ENCODE measurements around the gene NLK. TPM values are rescaled to one million over a fixed set of nuclear protein-coding genes. Genes with fewer than 3 reads are reported as not detected.

The NLK gene
- total RNA-seq, 1 experiment from 2014 or later = 12.8 TPM

DNA sequence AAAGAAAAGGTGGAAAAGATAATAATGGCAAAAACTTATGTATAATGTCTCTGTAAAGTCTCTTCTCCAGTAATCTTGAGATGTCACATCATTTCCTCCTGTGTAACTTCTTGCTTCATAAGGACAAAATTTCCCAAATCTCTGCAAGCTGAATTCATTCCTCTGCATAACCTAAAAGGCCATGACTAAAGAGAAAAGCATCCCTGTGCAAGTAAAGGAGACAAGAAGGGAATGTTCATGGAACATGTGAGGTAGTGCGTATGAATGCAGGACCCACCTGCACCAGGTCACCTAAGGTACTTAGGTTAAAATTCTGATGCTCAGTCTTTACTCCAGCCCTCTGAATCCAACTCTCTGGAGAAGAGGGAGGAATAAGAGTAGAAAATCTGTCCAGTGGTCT is 46.9 kb upstream of the NLK start:
- intact Hi-C loops (cut with micrococcal nuclease) = no loop called here
- Histone ChIP-seq H3K27me3 (ENCODE audit: insufficient read depth, low read length) (peaks cover 24% of the 10 kb centered on the region; the same call in 1 of the 2 replicates), H2AFZ (ENCODE audit: low read depth, low read length, poor library complexity, severe bottlenecking) (no peak overlapping the region), H3K79me2 (ENCODE audit: insufficient read depth, low read length) (no peaks in the 10 kb centered on the region), H3K9me2 (ENCODE audit: insufficient read depth) (no peaks in the 10 kb centered on the region), H3K9me3 (ENCODE audit: control insufficient read depth in 1 of 2, insufficient read depth in 1 of 2, low read depth in 1 of 2, low read length in 2 of 2) (no peaks in the 10 kb centered on the region), H4K20me1 (ENCODE audit: insufficient read depth) (no peaks in the 10 kb centered on the region), H3K4me2 (ENCODE audit: low read length) (no peak overlapping the region), H3K36me3 (ENCODE audit: control insufficient read depth in 1 of 2, insufficient read depth in 2 of 2, low read length in 2 of 2) (no peaks in the 10 kb centered on the region), H3K4me3 (replicated peaks in 1 of 2; ENCODE audit: low read depth in 1 of 2, low read length in 2 of 2) (no peak overlapping the region), H3K9ac (ENCODE audit: low read length) (no peak overlapping the region), H3K27ac (ENCODE audit: low read depth, low read length) (no peak overlapping the region), H3K4me1 (ENCODE audit: control insufficient read depth in 1 of 2, insufficient read depth in 2 of 2, low read length in 2 of 2) (peaks cover 0 to 2% of the 10 kb centered on the region in 2 experiments; a peak in 1 of 4 replicates)
- ChIA-PET CTCF (no interaction called here), POLR2A (no interaction called here), RAD21 (ENCODE audit: low non-redundant PET in 1 of 2, low total read pairs in 2 of 2, uncharacterized antibody in 2 of 2, unreplicated experiment in 2 of 2) (no interaction called here)
- DNase-seq (ENCODE audit: low read depth, low spot score) = no peak
- no peak for TF ChIP-seq ZNF274 (IDR thresholded peaks at IDR 0.05; ENCODE audit: low read depth, low read length)
- no peak for TF ChIP-seq POLR2A (IDR thresholded peaks at IDR 0.05; ENCODE audit: borderline replicate concordance, extremely low read depth, insufficient read depth, insufficient read length)
- no peak for TF ChIP-seq EZH2phosphoT487 (IDR thresholded peaks at IDR 0.05; ENCODE audit: borderline replicate concordance)
- TF ChIP-seq ELF1 (IDR thresholded peaks at IDR 0.05; ENCODE audit: borderline replicate concordance, low read depth) = no peak
- no peak for TF ChIP-seq EGR1 (IDR thresholded peaks at IDR 0.05; ENCODE audit: low read depth)
- no peak for TF ChIP-seq POLR2AphosphoS5 (IDR thresholded peaks at IDR 0.05; ENCODE audit: low read depth, low read length)
- TF ChIP-seq, protein P1, sequence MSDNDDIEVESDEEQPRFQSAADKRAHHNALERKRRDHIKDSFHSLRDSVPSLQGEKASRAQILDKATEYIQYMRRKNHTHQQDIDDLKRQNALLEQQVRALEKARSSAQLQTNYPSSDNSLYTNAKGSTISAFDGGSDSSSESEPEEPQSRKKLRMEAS (IDR thresholded peaks at IDR 0.05) = no peak
- no peak for TF ChIP-seq JUND (IDR thresholded peaks at IDR 0.05)
- TF ChIP-seq SRF (IDR thresholded peaks at IDR 0.05; ENCODE audit: low read depth) = no peak
- no peak for TF ChIP-seq SIN3A (IDR thresholded peaks at IDR 0.05; ENCODE audit: low read depth)
- TF ChIP-seq ZFX (IDR thresholded peaks at IDR 0.05) = no peak
- TF ChIP-seq, protein P2, sequence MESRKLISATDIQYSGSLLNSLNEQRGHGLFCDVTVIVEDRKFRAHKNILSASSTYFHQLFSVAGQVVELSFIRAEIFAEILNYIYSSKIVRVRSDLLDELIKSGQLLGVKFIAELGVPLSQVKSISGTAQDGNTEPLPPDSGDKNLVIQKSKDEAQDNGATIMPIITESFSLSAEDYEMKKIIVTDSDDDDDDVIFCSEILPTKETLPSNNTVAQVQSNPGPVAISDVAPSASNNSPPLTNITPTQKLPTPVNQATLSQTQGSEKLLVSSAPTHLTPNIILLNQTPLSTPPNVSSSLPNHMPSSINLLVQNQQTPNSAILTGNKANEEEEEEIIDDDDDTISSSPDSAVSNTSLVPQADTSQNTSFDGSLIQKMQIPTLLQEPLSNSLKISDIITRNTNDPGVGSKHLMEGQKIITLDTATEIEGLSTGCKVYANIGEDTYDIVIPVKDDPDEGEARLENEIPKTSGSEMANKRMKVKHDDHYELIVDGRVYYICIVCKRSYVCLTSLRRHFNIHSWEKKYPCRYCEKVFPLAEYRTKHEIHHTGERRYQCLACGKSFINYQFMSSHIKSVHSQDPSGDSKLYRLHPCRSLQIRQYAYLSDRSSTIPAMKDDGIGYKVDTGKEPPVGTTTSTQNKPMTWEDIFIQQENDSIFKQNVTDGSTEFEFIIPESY (IDR thresholded peaks at IDR 0.05; ENCODE audit: extremely low read depth, insufficient replicate concordance, low read length) = no peak
- TF ChIP-seq SP1 (IDR thresholded peaks at IDR 0.05; ENCODE audit: low read depth) = no peak
- no peak for TF ChIP-seq FOSL1 (IDR thresholded peaks at IDR 0.05; ENCODE audit: low read depth)
- TF ChIP-seq CEBPB (IDR thresholded peaks at IDR 0.05; ENCODE audit: low read depth) = no peak
- TF ChIP-seq, protein P3, sequence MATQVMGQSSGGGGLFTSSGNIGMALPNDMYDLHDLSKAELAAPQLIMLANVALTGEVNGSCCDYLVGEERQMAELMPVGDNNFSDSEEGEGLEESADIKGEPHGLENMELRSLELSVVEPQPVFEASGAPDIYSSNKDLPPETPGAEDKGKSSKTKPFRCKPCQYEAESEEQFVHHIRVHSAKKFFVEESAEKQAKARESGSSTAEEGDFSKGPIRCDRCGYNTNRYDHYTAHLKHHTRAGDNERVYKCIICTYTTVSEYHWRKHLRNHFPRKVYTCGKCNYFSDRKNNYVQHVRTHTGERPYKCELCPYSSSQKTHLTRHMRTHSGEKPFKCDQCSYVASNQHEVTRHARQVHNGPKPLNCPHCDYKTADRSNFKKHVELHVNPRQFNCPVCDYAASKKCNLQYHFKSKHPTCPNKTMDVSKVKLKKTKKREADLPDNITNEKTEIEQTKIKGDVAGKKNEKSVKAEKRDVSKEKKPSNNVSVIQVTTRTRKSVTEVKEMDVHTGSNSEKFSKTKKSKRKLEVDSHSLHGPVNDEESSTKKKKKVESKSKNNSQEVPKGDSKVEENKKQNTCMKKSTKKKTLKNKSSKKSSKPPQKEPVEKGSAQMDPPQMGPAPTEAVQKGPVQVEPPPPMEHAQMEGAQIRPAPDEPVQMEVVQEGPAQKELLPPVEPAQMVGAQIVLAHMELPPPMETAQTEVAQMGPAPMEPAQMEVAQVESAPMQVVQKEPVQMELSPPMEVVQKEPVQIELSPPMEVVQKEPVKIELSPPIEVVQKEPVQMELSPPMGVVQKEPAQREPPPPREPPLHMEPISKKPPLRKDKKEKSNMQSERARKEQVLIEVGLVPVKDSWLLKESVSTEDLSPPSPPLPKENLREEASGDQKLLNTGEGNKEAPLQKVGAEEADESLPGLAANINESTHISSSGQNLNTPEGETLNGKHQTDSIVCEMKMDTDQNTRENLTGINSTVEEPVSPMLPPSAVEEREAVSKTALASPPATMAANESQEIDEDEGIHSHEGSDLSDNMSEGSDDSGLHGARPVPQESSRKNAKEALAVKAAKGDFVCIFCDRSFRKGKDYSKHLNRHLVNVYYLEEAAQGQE (IDR thresholded peaks at IDR 0.05; ENCODE audit: low read depth) = no peak
- no peak for TF ChIP-seq TCF7L2 (IDR thresholded peaks at IDR 0.05; ENCODE audit: borderline replicate concordance, extremely low read depth, insufficient read depth, insufficient read length)
- TF ChIP-seq, protein P4, sequence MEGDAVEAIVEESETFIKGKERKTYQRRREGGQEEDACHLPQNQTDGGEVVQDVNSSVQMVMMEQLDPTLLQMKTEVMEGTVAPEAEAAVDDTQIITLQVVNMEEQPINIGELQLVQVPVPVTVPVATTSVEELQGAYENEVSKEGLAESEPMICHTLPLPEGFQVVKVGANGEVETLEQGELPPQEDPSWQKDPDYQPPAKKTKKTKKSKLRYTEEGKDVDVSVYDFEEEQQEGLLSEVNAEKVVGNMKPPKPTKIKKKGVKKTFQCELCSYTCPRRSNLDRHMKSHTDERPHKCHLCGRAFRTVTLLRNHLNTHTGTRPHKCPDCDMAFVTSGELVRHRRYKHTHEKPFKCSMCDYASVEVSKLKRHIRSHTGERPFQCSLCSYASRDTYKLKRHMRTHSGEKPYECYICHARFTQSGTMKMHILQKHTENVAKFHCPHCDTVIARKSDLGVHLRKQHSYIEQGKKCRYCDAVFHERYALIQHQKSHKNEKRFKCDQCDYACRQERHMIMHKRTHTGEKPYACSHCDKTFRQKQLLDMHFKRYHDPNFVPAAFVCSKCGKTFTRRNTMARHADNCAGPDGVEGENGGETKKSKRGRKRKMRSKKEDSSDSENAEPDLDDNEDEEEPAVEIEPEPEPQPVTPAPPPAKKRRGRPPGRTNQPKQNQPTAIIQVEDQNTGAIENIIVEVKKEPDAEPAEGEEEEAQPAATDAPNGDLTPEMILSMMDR (IDR thresholded peaks at IDR 0.05 in 2 of 3, conservative IDR thresholded peaks at IDR 0.05 in 1 of 3; ENCODE audit: borderline replicate concordance in 1 of 3, insufficient read depth in 1 of 3, low read depth in 2 of 3, low read length in 2 of 3) = no peak
- BruUV-seq (replicated peaks) = no TSS peak
- ATAC-seq = no peak

All from HCT116 (cell line).